PFSK-1 (cell line): Measurements from ENCODE around the gene WNK3.

Source experiments
- FOXP2 ChIP-seq: optimal IDR thresholded peaks from 2 replicates; pipeline ENCODE3; 2011; ENCODE audit warnings: borderline replicate concordance, control low read depth, inconsistent platforms; ENCODE audit not compliant: insufficient read depth; ENCODE audit errors: extremely low read length, extremely low read depth
- POLR2AphosphoS5 ChIP-seq: IDR thresholded peaks from 2 replicates; pipeline ENCODE4 v1.6.1; 2012; ENCODE audit warnings: low read depth, mild to moderate bottlenecking, control low read depth, low read length, moderate library complexity
- REST ChIP-seq, 2 experiments: IDR thresholded peaks; 2 replicates each; pipeline versions ENCODE4 v1.6.1 to v1.8.0; 2011 to 2012; ENCODE audit warnings: low read depth in 2 of 2, low read length in 2 of 2, control low read depth in 1 of 2, inconsistent platforms in 1 of 2, mild to moderate bottlenecking in 1 of 2, moderate library complexity in 1 of 2; ENCODE audit not compliant: insufficient read depth in 1 of 2
- SIN3A ChIP-seq: IDR thresholded peaks from 2 replicates; pipeline ENCODE4 v1.6.1; 2012; ENCODE audit warnings: mild to moderate bottlenecking, low read length, moderate library complexity, borderline replicate concordance; ENCODE audit not compliant: insufficient read depth
- TAF1 ChIP-seq: IDR thresholded peaks from 2 replicates; pipeline ENCODE4 v1.6.1; 2012; ENCODE audit warnings: low read length, control low read depth, borderline replicate concordance; ENCODE audit not compliant: insufficient read depth

WNK3 gene

GRCh38 chrX:54281676-54282075, 76.2 kb downstream of the WNK3 start:
- no peak for TF ChIP-seq SIN3A
- TF ChIP-seq TAF1 = no peak
- TF ChIP-seq FOXP2 = no peak
- TF ChIP-seq REST (IDR thresholded peaks at IDR 0.05; ENCODE audit: insufficient read depth in 1 of 2, low read depth in 2 of 2, low read length in 2 of 2) = no peak
- no peak for TF ChIP-seq POLR2AphosphoS5

DNA sequence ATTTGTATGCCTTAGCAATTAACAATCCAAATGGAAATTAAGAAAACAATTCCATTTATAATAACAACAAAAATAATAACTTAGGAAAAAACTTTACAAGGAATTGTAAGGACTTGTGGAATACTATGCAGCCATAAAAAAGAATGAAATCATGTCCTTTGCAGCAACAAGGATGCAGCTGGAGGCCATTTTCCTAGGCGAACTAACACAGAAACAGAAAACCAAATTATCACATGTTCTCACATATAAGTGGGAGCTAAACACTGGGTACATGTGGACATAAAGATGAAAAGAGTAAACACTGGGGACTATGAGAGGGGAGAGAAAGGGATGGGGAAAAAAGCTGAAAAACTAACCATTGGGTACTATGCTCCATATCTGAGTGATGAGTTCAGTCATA, 77.4 kb downstream of the WNK3 start:
- TF ChIP-seq FOXP2 (no peak), SIN3A (no peak), TAF1 (no peak), REST (IDR thresholded peaks at IDR 0.05; ENCODE audit: insufficient read depth in 1 of 2, low read depth in 2 of 2, low read length in 2 of 2) (no peak), POLR2AphosphoS5 (no peak)

GRCh38 chrX:54271664-54272063, 86.2 kb downstream of the WNK3 start:
- TF ChIP-seq POLR2AphosphoS5 = no peak
- no peak for TF ChIP-seq TAF1
- TF ChIP-seq SIN3A = no peak
- TF ChIP-seq REST (IDR thresholded peaks at IDR 0.05; ENCODE audit: insufficient read depth in 1 of 2, low read depth in 2 of 2, low read length in 2 of 2) = no peak

GRCh38 chrX:54248309-54248708, 109.5 kb downstream of the WNK3 start:
- TF ChIP-seq SIN3A = no peak
- TF ChIP-seq POLR2AphosphoS5 = no peak
- TF ChIP-seq TAF1 = no peak
- no peak for TF ChIP-seq FOXP2
- no peak for TF ChIP-seq REST (IDR thresholded peaks at IDR 0.05; ENCODE audit: insufficient read depth in 1 of 2, low read depth in 2 of 2, low read length in 2 of 2)

GRCh38 chrX:54246866-54247265, 111.0 kb downstream of the WNK3 start:
- TF ChIP-seq SIN3A = no peak
- no peak for TF ChIP-seq POLR2AphosphoS5
- no peak for TF ChIP-seq TAF1
- TF ChIP-seq REST (IDR thresholded peaks at IDR 0.05; ENCODE audit: insufficient read depth in 1 of 2, low read depth in 2 of 2, low read length in 2 of 2) = no peak
- no peak for TF ChIP-seq FOXP2
